ENCODE measurements around the gene TDRD12. TPM values are rescaled to one million over a fixed set of nuclear protein-coding genes. Genes with fewer than 3 reads are reported as not detected.

The TDRD12 gene
- total and polyA plus RNA-seq, 2 donors (not counting 3 experiments of a cell fraction or from before 2014, with no cell fraction given), result 0.03 to 0.09 TPM

DNA sequence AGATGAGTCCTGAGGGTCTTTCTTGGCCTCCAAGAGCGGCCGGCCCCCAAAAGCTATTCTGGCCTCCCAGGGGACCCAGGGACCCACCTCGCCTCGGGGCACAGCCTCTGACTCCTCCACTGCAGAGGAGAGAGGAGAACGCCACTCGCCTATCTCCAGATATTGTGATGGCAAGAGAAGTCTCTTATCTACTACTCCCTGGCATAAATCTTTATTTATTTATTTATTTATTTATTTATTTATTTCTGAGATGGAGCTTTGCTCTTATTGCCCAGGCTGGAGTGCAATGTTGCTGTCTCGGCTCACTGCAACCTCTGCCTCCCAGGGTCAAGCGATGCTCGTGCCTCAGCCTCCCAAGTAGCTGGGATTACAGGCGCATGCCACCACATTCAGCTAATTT is 139.0 kb downstream of the TDRD12 start:
- no peaks in the 10 kb centered on the region for H3K4me1 ChIP-seq (ENCODE audit: control insufficient read depth, extremely low read depth, insufficient read depth, low read length)
- no peak overlapping the region for H3K9ac ChIP-seq (replicated peaks; ENCODE audit: extremely low read depth, insufficient read depth, low read length)
- dilution Hi-C loops (cut with MboI; ENCODE audit: extremely low pct_ligation_motif_present, low sequenced_read_pairs) (no loop called here), intact Hi-C loops (cut with micrococcal nuclease) (no loop called here)
- H3K4me3 ChIP-seq (replicated peaks in 1 of 3; ENCODE audit: insufficient read depth in 1 of 3, low read depth in 1 of 3, low read length in 3 of 3), result no peak overlapping the region
- no peak for FAIRE-seq
- H3K36me3 ChIP-seq (ENCODE audit: control insufficient read depth in 2 of 2, extremely low read depth in 1 of 2, insufficient read depth in 2 of 2, low read length in 2 of 2), result no peaks in the 10 kb centered on the region
- no peak overlapping the region for H2AFZ ChIP-seq (ENCODE audit: low read depth, low read length)
- no peak overlapping the region for H3K27ac ChIP-seq (ENCODE audit: insufficient read depth, low read depth, low read length)
- no peaks in the 10 kb centered on the region for H3K9me3 ChIP-seq (replicated peaks; ENCODE audit: control insufficient read depth, insufficient read depth, low read length)
- H4K20me1 ChIP-seq (replicated peaks; ENCODE audit: control insufficient read depth, extremely low read depth, insufficient read depth, low read length), result no peaks in the 10 kb centered on the region
- no peaks in the 10 kb centered on the region for H3K79me2 ChIP-seq (ENCODE audit: control insufficient read depth, insufficient read depth, low read length)
- TF ChIP-seq FOS (IDR thresholded peaks at IDR 0.05; ENCODE audit: borderline replicate concordance, insufficient read depth, low read length) (no peak), POLR2A (IDR thresholded peaks at IDR 0.05; ENCODE audit: low read depth, low read length) (no peak)
- TF ChIP-seq, protein P1, sequence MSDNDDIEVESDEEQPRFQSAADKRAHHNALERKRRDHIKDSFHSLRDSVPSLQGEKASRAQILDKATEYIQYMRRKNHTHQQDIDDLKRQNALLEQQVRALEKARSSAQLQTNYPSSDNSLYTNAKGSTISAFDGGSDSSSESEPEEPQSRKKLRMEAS (IDR thresholded peaks at IDR 0.05; ENCODE audit: insufficient read depth, insufficient read length), result no peak
- ChIA-PET POLR2A (no interaction called here), CTCF (no interaction called here)
- DNase-seq (ENCODE audit: low read depth, low spot score), result no peak
- no peak overlapping the region for H3K4me2 ChIP-seq (ENCODE audit: insufficient read depth, low read length)
- BruUV-seq (replicated peaks), result no TSS peak
- H3K9me1 ChIP-seq (replicated peaks; ENCODE audit: control insufficient read depth, extremely low read depth, insufficient read depth, low read length), result no peaks in the 10 kb centered on the region
- H3K27me3 ChIP-seq (ENCODE audit: control insufficient read depth in 2 of 2, insufficient read depth in 2 of 2, low read length in 2 of 2), result no peaks in the 10 kb centered on the region

DNA sequence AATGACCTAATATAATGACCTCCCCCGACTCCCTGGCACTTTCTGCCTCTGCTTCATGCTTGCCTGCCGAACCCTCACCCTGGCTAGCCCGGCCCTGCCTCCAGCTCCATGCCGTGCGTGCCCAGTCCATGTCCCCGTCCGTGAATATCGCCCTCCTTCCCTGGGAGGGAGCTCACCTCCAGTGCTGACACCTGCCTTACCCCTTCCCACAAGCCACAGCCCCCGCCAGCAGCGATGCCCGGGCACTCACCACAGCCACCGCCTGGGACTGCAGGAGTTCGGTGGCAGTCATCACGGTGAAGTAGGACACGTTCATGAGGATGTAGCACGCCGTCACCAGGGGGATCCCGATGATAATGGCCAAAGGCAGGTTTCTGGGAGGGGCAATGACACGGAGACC is 140.0 kb downstream of the TDRD12 start:
- no TSS peak for BruUV-seq (replicated peaks)

More for the DNA sequence above, 140.0 kb downstream of the TDRD12 start:
- H3K79me2 ChIP-seq (ENCODE audit: control insufficient read depth, insufficient read depth, low read length), result no peaks in the 10 kb centered on the region
- DNase-seq (ENCODE audit: low read depth, low spot score) (no peak), FAIRE-seq (no peak)
- dilution Hi-C loops (cut with MboI; ENCODE audit: extremely low pct_ligation_motif_present, low sequenced_read_pairs) (no loop called here), intact Hi-C loops (cut with micrococcal nuclease) (no loop called here)
- H3K4me3 ChIP-seq (replicated peaks in 1 of 3; ENCODE audit: insufficient read depth in 1 of 3, low read depth in 1 of 3, low read length in 3 of 3), result no peak overlapping the region
- POLR2A ChIA-PET, result no interaction called here
- H3K9me1 ChIP-seq (replicated peaks; ENCODE audit: control insufficient read depth, extremely low read depth, insufficient read depth, low read length), result no peaks in the 10 kb centered on the region
- H3K4me1 ChIP-seq (ENCODE audit: control insufficient read depth, extremely low read depth, insufficient read depth, low read length), result no peaks in the 10 kb centered on the region
- no peak overlapping the region for H2AFZ ChIP-seq (ENCODE audit: low read depth, low read length)
- H3K4me2 ChIP-seq (ENCODE audit: insufficient read depth, low read length), result no peak overlapping the region
- H4K20me1 ChIP-seq (replicated peaks; ENCODE audit: control insufficient read depth, extremely low read depth, insufficient read depth, low read length), result no peaks in the 10 kb centered on the region
- no peak overlapping the region for H3K9ac ChIP-seq (replicated peaks; ENCODE audit: extremely low read depth, insufficient read depth, low read length)
- H3K27me3 ChIP-seq (ENCODE audit: control insufficient read depth in 2 of 2, insufficient read depth in 2 of 2, low read length in 2 of 2), result no peaks in the 10 kb centered on the region
- H3K27ac ChIP-seq (ENCODE audit: insufficient read depth, low read depth, low read length), result no peak overlapping the region
- H3K9me3 ChIP-seq (replicated peaks; ENCODE audit: control insufficient read depth, insufficient read depth, low read length), result no peaks in the 10 kb centered on the region
- H3K36me3 ChIP-seq (ENCODE audit: control insufficient read depth in 2 of 2, extremely low read depth in 1 of 2, insufficient read depth in 2 of 2, low read length in 2 of 2), result no peaks in the 10 kb centered on the region
- TF ChIP-seq JUN (IDR thresholded peaks at IDR 0.05; ENCODE audit: borderline replicate concordance, insufficient read depth, insufficient read length, low read depth) (no peak), EZH2 (IDR thresholded peaks at IDR 0.05; ENCODE audit: borderline replicate concordance, low read depth, low read length, severe bottlenecking) (no peak), POLR2AphosphoS5 (IDR thresholded peaks at IDR 0.05; ENCODE audit: insufficient read depth, low read depth, low read length) (no peak), POLR2A (IDR thresholded peaks at IDR 0.05; ENCODE audit: low read depth, low read length) (no peak), MYC (IDR thresholded peaks at IDR 0.05; ENCODE audit: low read depth, low read length) (no peak), GATA2 (IDR thresholded peaks at IDR 0.05; ENCODE audit: insufficient read depth, insufficient read length, low read depth, low read length) (no peak), FOS (IDR thresholded peaks at IDR 0.05; ENCODE audit: borderline replicate concordance, insufficient read depth, low read length) (no peak)
- TF ChIP-seq, protein P1 (IDR thresholded peaks at IDR 0.05; ENCODE audit: insufficient read depth, insufficient read length), result no peak
- TF ChIP-seq, protein P2, sequence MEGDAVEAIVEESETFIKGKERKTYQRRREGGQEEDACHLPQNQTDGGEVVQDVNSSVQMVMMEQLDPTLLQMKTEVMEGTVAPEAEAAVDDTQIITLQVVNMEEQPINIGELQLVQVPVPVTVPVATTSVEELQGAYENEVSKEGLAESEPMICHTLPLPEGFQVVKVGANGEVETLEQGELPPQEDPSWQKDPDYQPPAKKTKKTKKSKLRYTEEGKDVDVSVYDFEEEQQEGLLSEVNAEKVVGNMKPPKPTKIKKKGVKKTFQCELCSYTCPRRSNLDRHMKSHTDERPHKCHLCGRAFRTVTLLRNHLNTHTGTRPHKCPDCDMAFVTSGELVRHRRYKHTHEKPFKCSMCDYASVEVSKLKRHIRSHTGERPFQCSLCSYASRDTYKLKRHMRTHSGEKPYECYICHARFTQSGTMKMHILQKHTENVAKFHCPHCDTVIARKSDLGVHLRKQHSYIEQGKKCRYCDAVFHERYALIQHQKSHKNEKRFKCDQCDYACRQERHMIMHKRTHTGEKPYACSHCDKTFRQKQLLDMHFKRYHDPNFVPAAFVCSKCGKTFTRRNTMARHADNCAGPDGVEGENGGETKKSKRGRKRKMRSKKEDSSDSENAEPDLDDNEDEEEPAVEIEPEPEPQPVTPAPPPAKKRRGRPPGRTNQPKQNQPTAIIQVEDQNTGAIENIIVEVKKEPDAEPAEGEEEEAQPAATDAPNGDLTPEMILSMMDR (IDR thresholded peaks at IDR 0.05; ENCODE audit: extremely low read depth in 1 of 2, insufficient read depth in 1 of 2, low read depth in 1 of 2, low read length in 2 of 2), result no peak
- CTCF ChIA-PET, result no interaction called here
